ENCODE results near the gene GFER.

- TF ChIP-seq, protein P1, sequence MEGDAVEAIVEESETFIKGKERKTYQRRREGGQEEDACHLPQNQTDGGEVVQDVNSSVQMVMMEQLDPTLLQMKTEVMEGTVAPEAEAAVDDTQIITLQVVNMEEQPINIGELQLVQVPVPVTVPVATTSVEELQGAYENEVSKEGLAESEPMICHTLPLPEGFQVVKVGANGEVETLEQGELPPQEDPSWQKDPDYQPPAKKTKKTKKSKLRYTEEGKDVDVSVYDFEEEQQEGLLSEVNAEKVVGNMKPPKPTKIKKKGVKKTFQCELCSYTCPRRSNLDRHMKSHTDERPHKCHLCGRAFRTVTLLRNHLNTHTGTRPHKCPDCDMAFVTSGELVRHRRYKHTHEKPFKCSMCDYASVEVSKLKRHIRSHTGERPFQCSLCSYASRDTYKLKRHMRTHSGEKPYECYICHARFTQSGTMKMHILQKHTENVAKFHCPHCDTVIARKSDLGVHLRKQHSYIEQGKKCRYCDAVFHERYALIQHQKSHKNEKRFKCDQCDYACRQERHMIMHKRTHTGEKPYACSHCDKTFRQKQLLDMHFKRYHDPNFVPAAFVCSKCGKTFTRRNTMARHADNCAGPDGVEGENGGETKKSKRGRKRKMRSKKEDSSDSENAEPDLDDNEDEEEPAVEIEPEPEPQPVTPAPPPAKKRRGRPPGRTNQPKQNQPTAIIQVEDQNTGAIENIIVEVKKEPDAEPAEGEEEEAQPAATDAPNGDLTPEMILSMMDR (IDR thresholded peaks at IDR 0.05; ENCODE audit: borderline replicate concordance, extremely low read depth, low read length, poor library complexity, severe bottlenecking): no peak
- no peak for TF ChIP-seq EZH2 (IDR thresholded peaks at IDR 0.05; ENCODE audit: borderline replicate concordance, low read depth, low read length, severe bottlenecking)
These were observed 48.5 kb downstream of the GFER start for GRCh38 chr16:2032285-2033056.

Data from DND-41 (cell line).